Endothelial cell (in vitro differentiated cells): ENCODE data around the gene BTBD2. TPM values are rescaled to one million over a fixed set of nuclear protein-coding genes. Genes with fewer than 3 reads are reported as not detected.

Experiments used
- DNase-seq: peaks from one replicate; pipeline ENCODE4 v3.0.0; 2021; ENCODE audit warnings: low spot score
- H3K27ac Mint-ChIP-seq: one replicate; pipeline ENCODE4 v1.8.0; 2021; ENCODE audit warnings: mixed read lengths, inconsistent platforms; ENCODE audit not compliant: unreplicated experiment
- H3K27me3 Mint-ChIP-seq: one replicate; pipeline ENCODE4 v1.8.0; 2021; ENCODE audit warnings: mild to moderate bottlenecking, moderate library complexity, mixed read lengths, inconsistent platforms; ENCODE audit not compliant: unreplicated experiment
- H3K36me3 Mint-ChIP-seq: one replicate; pipeline ENCODE4 v1.8.0; 2021; ENCODE audit warnings: mild to moderate bottlenecking, low read depth, mixed read lengths, inconsistent platforms; ENCODE audit not compliant: unreplicated experiment
- H3K4me1 Mint-ChIP-seq: one replicate; pipeline ENCODE4 v1.8.0; 2021; ENCODE audit warnings: mild to moderate bottlenecking, mixed read lengths, inconsistent platforms; ENCODE audit not compliant: unreplicated experiment
- H3K4me3 Mint-ChIP-seq: one replicate; pipeline ENCODE4 v1.8.0; 2021; ENCODE audit warnings: mild to moderate bottlenecking, mixed read lengths, inconsistent platforms; ENCODE audit not compliant: unreplicated experiment
- H3K9me3 Mint-ChIP-seq: one replicate; pipeline ENCODE4 v1.8.0; 2021; ENCODE audit warnings: mixed read lengths, inconsistent platforms; ENCODE audit not compliant: unreplicated experiment
- CTCF ChIP-seq: fragments of 200-600 bp; sonication (generic); IDR thresholded peaks from one replicate; pipeline ENCODE4 v1.5.0; 2021; ENCODE audit warnings: antibody characterized with exemption; ENCODE audit not compliant: unreplicated experiment
- total RNA-seq: library from RNA; stranded (reverse); fragmentation: NEBNext Ultra II Directional; extraction: Animal tissue kit (Norgen Biotek cat#: 25700); gene quantifications from one replicate; pipeline ENCODE4 v1.2.1, GENCODE V29; 2021; ENCODE audit not compliant: unreplicated experiment

BTBD2 gene
- total RNA-seq, 1 donor from 2014 or later = 80.5 TPM

DNA sequence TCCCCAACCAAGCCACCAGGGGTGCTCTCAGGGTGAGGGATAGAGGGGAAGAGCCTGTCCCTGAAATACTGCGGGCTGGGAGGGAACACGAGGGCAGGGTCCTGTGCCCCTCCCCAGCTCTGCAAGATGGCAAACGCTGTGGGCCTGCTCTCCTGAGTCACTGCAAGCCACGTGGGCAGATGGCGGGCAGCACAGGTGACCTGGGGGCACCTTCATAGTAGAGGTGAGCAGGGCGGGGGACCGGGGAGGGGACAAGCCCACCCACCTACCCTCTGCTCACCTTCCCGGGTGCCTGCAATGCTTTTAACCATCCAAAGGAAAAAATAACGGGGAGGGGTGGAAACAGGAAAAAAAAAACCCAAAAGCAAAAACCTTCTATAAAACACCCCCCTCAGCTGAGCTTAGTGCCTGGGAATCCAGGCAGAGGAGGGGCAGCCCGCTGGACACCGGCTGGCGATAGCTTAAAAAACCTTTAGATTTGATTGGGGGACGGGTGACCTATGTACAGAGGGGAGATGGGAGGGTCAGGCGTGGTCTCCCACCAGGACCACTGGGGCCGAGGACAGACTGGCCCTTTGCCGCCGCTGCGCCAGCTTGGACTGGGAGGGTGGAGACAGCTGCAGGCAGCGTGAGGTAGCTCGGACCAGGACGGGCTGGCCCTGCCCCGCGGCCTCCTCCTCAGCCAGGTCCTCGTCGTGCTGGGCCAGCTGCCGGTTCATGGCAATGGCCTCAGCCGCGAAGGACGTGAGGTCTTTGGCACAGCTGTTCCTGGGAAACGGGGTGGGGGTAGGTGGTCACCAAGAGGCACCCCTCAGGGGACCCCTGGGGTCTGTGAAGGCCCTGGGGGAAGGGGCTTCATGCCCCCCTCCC, 23.8 kb upstream of the BTBD2 start:
- Mint-ChIP-seq H3K4me3 (no peak overlapping the region), H3K27ac (no peak overlapping the region), H3K27me3 (peaks cover 6% of the 10 kb centered on the region), H3K36me3 (peaks cover 4% of the 10 kb centered on the region), H3K9me3 (no peaks in the 10 kb centered on the region), H3K4me1 (peaks cover 3% of the 10 kb centered on the region)
- no peak for DNase-seq
- no peak for TF ChIP-seq CTCF

GRCh38 chr19:2038284-2039088, 23.0 kb upstream of the BTBD2 start:
- peaks cover 2% of the 10 kb centered on the region for H3K36me3 Mint-ChIP-seq
- H3K9me3 Mint-ChIP-seq = no peaks in the 10 kb centered on the region
- DNase-seq = no peak
- H3K27ac Mint-ChIP-seq = no peak overlapping the region
- H3K27me3 Mint-ChIP-seq = peaks cover 5% of the 10 kb centered on the region
- H3K4me3 Mint-ChIP-seq = no peak overlapping the region
- H3K4me1 Mint-ChIP-seq = peaks cover 3% of the 10 kb centered on the region
- TF ChIP-seq CTCF = no peak

DNA sequence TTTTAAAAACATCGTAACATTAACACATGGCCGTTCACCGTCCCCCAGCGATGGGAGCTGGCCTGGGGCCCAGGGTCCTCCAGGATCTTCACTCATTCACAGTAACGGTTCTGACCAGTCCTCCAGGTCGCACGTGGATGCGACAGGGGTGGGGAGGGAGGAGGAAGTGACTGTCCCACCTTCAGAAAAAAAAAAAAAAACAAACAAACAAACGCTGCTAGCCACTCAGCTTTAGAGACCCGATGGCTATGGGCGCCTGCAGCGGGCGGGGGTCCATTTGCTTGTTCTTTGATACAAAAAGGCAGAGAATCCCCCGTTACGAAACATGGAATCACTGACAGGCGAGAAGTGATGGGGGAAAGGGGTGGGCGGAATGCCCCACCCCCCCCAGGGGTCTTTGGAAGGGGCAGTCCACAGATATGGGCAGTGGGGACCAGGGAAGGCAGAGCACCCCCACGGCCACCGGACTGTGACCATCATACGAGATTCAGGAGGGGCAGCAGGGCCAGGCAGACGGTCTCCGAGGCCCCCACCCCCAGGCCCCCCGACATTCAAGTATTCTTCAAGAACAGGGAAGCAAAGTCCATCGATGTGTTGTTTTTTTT, 22.2 kb upstream of the BTBD2 start:
- no peak for DNase-seq
- no peak overlapping the region for H3K4me3 Mint-ChIP-seq
- peaks cover 1% of the 10 kb centered on the region for H3K4me1 Mint-ChIP-seq
- no peaks in the 10 kb centered on the region for H3K36me3 Mint-ChIP-seq
- H3K27ac Mint-ChIP-seq = no peak overlapping the region
- H3K27me3 Mint-ChIP-seq = peaks cover 3% of the 10 kb centered on the region
- no peak for TF ChIP-seq CTCF
- no peaks in the 10 kb centered on the region for H3K9me3 Mint-ChIP-seq

- no peak for TF ChIP-seq CTCF
- Mint-ChIP-seq H3K4me3 (no peak overlapping the region), H3K27me3 (peaks cover 6% of the 10 kb centered on the region), H3K27ac (no peak overlapping the region), H3K36me3 (peaks cover 3% of the 10 kb centered on the region), H3K9me3 (no peaks in the 10 kb centered on the region), H3K4me1 (peaks cover 10% of the 10 kb centered on the region)
- DNase-seq = no peak
Measured at GRCh38 chr19:2036424-2036823, 20.9 kb upstream of the BTBD2 start.
